ENCODE measurements around the gene TRHDE.

GRCh38 chr12:72273851-72274351 is 1.7 kb downstream of the TRHDE start:
- TF ChIP-seq CTCF (conservative IDR thresholded peaks at IDR 0.05; ENCODE audit: low read depth, low read length), result no peak
- no peak for TF ChIP-seq EZH2 (IDR thresholded peaks at IDR 0.05; ENCODE audit: low read length, unreplicated experiment)
